A673 (cell line): ENCODE data around the gene PKD1. TPM values are rescaled to one million over a fixed set of nuclear protein-coding genes. Genes with fewer than 3 reads are reported as not detected.
"Not testable (repeated sequence)": the region's sequence is repeated elsewhere in the genome, so short reads cannot be mapped to it uniquely, and the experiment has no call there.

Experiments
- BruUV-seq: library from RNA; stranded (reverse); fragments of 400-500 nt; replicated peaks from 2 replicates; lab custom pipeline; 2021; lab: Mats Ljungman, UMichigan
- CTCF ChIA-PET: fragments of 300-600 bp; sonication (Branson Sonifier 250); formaldehyde crosslinking; loops from one replicate; lab custom pipeline; 2022; ENCODE audit warnings: antibody characterized with exemption; lab: Charles Lee
- POLR2A ChIA-PET: fragments of 300-600 bp; sonication (Branson Sonifier 250); formaldehyde crosslinking; loops from one replicate; lab custom pipeline; 2022; ENCODE audit warnings: antibody characterized with exemption; ENCODE audit not compliant: low non-redundant PET; lab: Charles Lee
- DNase-seq: peaks from one replicate; pipeline ENCODE4 v3.0.0-alpha.2; 2015; ENCODE audit warnings: low spot score
- H3K27ac ChIP-seq: fragments of 200-600 bp; sonication (generic); 2 replicates; pipeline ENCODE4 v1.5.1; 2016; ENCODE audit warnings: mixed run types, low read depth, mild to moderate bottlenecking, mixed read lengths, antibody characterized with exemption, low read length; ENCODE audit not compliant: poor library complexity, severe bottlenecking
- H3K27me3 ChIP-seq: fragments of 200-600 bp; sonication (generic); replicated peaks from 2 replicates; pipeline ENCODE4 v1.6.1; 2017; ENCODE audit warnings: mixed run types, low read depth, mild to moderate bottlenecking, mixed read lengths, antibody characterized with exemption, low read length; ENCODE audit not compliant: insufficient read depth, poor library complexity
- H3K36me3 ChIP-seq: fragments of 200-600 bp; sonication (generic); 2 replicates; pipeline ENCODE4 v1.6.1; 2016; ENCODE audit warnings: mixed run types, mild to moderate bottlenecking, mixed read lengths, antibody characterized with exemption, low read length; ENCODE audit not compliant: insufficient read depth, poor library complexity, severe bottlenecking
- H3K4me1 ChIP-seq: fragments of 200-600 bp; sonication (generic); 2 replicates; pipeline ENCODE4 v1.6.1; 2017; ENCODE audit warnings: mixed run types, mild to moderate bottlenecking, mixed read lengths, antibody characterized with exemption, low read length; ENCODE audit not compliant: insufficient read depth, poor library complexity, severe bottlenecking
- H3K4me3 ChIP-seq: fragments of 200-600 bp; sonication (generic); 2 replicates; pipeline ENCODE4 v1.5.1; 2016; ENCODE audit warnings: low read depth, mixed run types, mild to moderate bottlenecking, mixed read lengths, low read length; ENCODE audit not compliant: poor library complexity, severe bottlenecking
- H3K9me3 ChIP-seq: fragments of 200-600 bp; sonication (generic); 2 replicates; pipeline ENCODE4 v1.6.1; 2016; ENCODE audit warnings: mixed run types, low read depth, mild to moderate bottlenecking, mixed read lengths, antibody characterized with exemption, low read length; ENCODE audit not compliant: poor library complexity, severe bottlenecking
- intact Hi-C: fragments of 100-400 bp; cut with micrococcal nuclease; formaldehyde crosslinking; loops from one replicate; pipeline ENCODE4 v1.10.0; 2022; ENCODE audit not compliant: unreplicated experiment
- total RNA-seq: library from RNA; stranded (reverse); gene quantifications from 2 replicates; pipeline ENCODE4 v1.2.3, GENCODE V29; 2021

Gene PKD1
- total RNA-seq, 1 experiment from 2014 or later: 121 TPM

GRCh38 chr16:2114225-2114624 lies 21.5 kb downstream of the PKD1 start:
- H3K27ac ChIP-seq: not testable (repeated sequence)

GRCh38 chr16:2112539-2113106 lies 23.1 kb downstream of the PKD1 start:
- DNase-seq, BruUV-seq, H3K27me3 ChIP-seq, H3K4me3 ChIP-seq, CTCF ChIA-PET, POLR2A ChIA-PET, H3K4me1 ChIP-seq, H3K36me3 ChIP-seq, H3K27ac ChIP-seq, H3K9me3 ChIP-seq, intact Hi-C loops: not testable (repeated sequence)

More at GRCh38 chr16:2114225-2114624, 21.5 kb downstream of the PKD1 start:
- H3K4me3 ChIP-seq, H3K36me3 ChIP-seq, POLR2A ChIA-PET, DNase-seq, H3K9me3 ChIP-seq, intact Hi-C loops, H3K4me1 ChIP-seq, H3K27me3 ChIP-seq, BruUV-seq, CTCF ChIA-PET: not testable (repeated sequence)

- H3K36me3 ChIP-seq, intact Hi-C loops, H3K27ac ChIP-seq, BruUV-seq, H3K4me3 ChIP-seq, H3K27me3 ChIP-seq, CTCF ChIA-PET, POLR2A ChIA-PET, H3K4me1 ChIP-seq, H3K9me3 ChIP-seq, DNase-seq: not testable (repeated sequence)
These were observed 24.0 kb downstream of the PKD1 start for GRCh38 chr16:2111412-2112335.

- H3K4me3 ChIP-seq, intact Hi-C loops, BruUV-seq, POLR2A ChIA-PET, H3K9me3 ChIP-seq, H3K27ac ChIP-seq, H3K4me1 ChIP-seq, H3K27me3 ChIP-seq, DNase-seq, CTCF ChIA-PET, H3K36me3 ChIP-seq: not testable (repeated sequence)
These were observed 24.7 kb downstream of the PKD1 start for GRCh38 chr16:2111009-2111353.

- CTCF ChIA-PET, DNase-seq, intact Hi-C loops, H3K4me1 ChIP-seq, H3K36me3 ChIP-seq, H3K9me3 ChIP-seq, H3K27ac ChIP-seq, H3K27me3 ChIP-seq, H3K4me3 ChIP-seq: not testable (repeated sequence)
- POLR2A ChIA-PET: interaction anchor here (0.6 kb wide), 1 partner anchor 427 kb away, joined by 4 read pairs; the partner anchor contains the start of gene PDPK1
- BruUV-seq: TSS peak; percentile 21
These were observed 25.2 kb downstream of the PKD1 start for GRCh38 chr16:2110332-2111008.

GRCh38 chr16:2109872-2110271 lies 25.8 kb downstream of the PKD1 start:
- H3K9me3 ChIP-seq, DNase-seq, CTCF ChIA-PET, H3K27ac ChIP-seq, BruUV-seq, H3K4me3 ChIP-seq, intact Hi-C loops, H3K27me3 ChIP-seq, H3K4me1 ChIP-seq, H3K36me3 ChIP-seq: not testable (repeated sequence)
- POLR2A ChIA-PET: interaction anchor here (0.6 kb wide), 1 partner anchor 428 kb away, joined by 4 read pairs; the partner anchor contains the start of gene PDPK1

GRCh38 chr16:2109271-2109580 lies 26.5 kb downstream of the PKD1 start:
- H3K27ac ChIP-seq, H3K27me3 ChIP-seq, H3K9me3 ChIP-seq, H3K4me3 ChIP-seq, intact Hi-C loops, H3K36me3 ChIP-seq, CTCF ChIA-PET, POLR2A ChIA-PET, BruUV-seq, H3K4me1 ChIP-seq, DNase-seq: not testable (repeated sequence)
